ENCODE measurements around the gene ADM. TPM values are rescaled to one million over a fixed set of nuclear protein-coding genes. Genes with fewer than 3 reads are reported as not detected.

ADM gene
- total RNA-seq, 3 donors from 2014 or later: 49.5 to 124 (median 72.9) TPM

GRCh38 chr11:10293423-10294289 is 11.2 kb upstream of the ADM start, which contains the start of gene SBF2:
Gene SBF2 (minus strand): TSS chr11:10294219. CDS start chr11:10294069, 150 bp downstream.
- TF ChIP-seq CTCF (IDR thresholded peaks at IDR 0.05): no peak
- Histone ChIP-seq H3K4me1 (ENCODE audit: low read depth) (peaks cover 12% of the 10 kb centered on the region), H3K4me3 (peak within 1 kb of the TSS; percentile 87), H3K36me3 (ENCODE audit: low read depth) (no peaks in the 10 kb centered on the region), H3K9me3 (no peaks in the 10 kb centered on the region)
- ATAC-seq (peak; percentile 86), DNase-seq (peak; percentile 87 to 90 (median 89))
- intact Hi-C loops (cut with DNase I, micrococcal nuclease): no loop called here

- peak; percentile 17 for ATAC-seq
- no peak for TF ChIP-seq CTCF (IDR thresholded peaks at IDR 0.05)
Observed at GRCh38 chr11:10294290-10294953, 10.5 kb upstream of the ADM start.

GRCh38 chr11:10295064-10295901 is 9.6 kb upstream of the ADM start:
- no peak for TF ChIP-seq CTCF (IDR thresholded peaks at IDR 0.05)
- intact Hi-C loops (cut with DNase I, micrococcal nuclease): no loop called here
- no peak for DNase-seq
- Histone ChIP-seq H3K4me3 (no peak overlapping the region), H3K9me3 (no peaks in the 10 kb centered on the region), H3K4me1 (ENCODE audit: low read depth) (peaks cover 12% of the 10 kb centered on the region), H3K36me3 (ENCODE audit: low read depth) (no peaks in the 10 kb centered on the region)
- peak; percentile 52 for ATAC-seq

More at GRCh38 chr11:10294290-10294953, 10.5 kb upstream of the ADM start:
- intact Hi-C loops (cut with DNase I, micrococcal nuclease): no loop called here
- H3K36me3 ChIP-seq (ENCODE audit: low read depth): no peaks in the 10 kb centered on the region
- peaks cover 12% of the 10 kb centered on the region for H3K4me1 ChIP-seq (ENCODE audit: low read depth)
- peak; percentile 55 to 71 (median 70) for DNase-seq
- H3K9me3 ChIP-seq: no peaks in the 10 kb centered on the region
- peak overlapping the region; percentile 87 for H3K4me3 ChIP-seq

- Histone ChIP-seq H3K4me1 (ENCODE audit: low read depth) (peaks cover 5% of the 10 kb centered on the region), H3K36me3 (ENCODE audit: low read depth) (no peaks in the 10 kb centered on the region), H3K9me3 (no peaks in the 10 kb centered on the region), H3K4me3 (no peak overlapping the region)
- TF ChIP-seq CTCF (IDR thresholded peaks at IDR 0.05): no peak
- ATAC-seq: no peak
- no peak for DNase-seq
- intact Hi-C loops (cut with DNase I, micrococcal nuclease): no loop called here
Observed at GRCh38 chr11:10298342-10298741, 6.5 kb upstream of the ADM start.

GRCh38 chr11:10301656-10302358 is 3.1 kb upstream of the ADM start:
- Histone ChIP-seq H3K36me3 (ENCODE audit: low read depth) (no peaks in the 10 kb centered on the region), H3K4me1 (ENCODE audit: low read depth) (peaks cover 8% of the 10 kb centered on the region), H3K9me3 (no peaks in the 10 kb centered on the region), H3K4me3 (no peak overlapping the region)
- TF ChIP-seq CTCF (IDR thresholded peaks at IDR 0.05): no peak
- intact Hi-C loops (cut with DNase I, micrococcal nuclease): loop anchor here in 1 of 2 donors (10.0 kb wide), 1 partner anchor 97 kb away; no protein-coding TSS in a partner anchor
- DNase-seq (no peak), ATAC-seq (no peak)
